Ecto neural progenitor cell (in vitro differentiated cells): ENCODE results near the gene RFX4.

Experiments
- DNase-seq: peaks from one replicate; pipeline ENCODE4 v3.0.0-alpha.2; 2018; ENCODE audit warnings: low spot score

Gene RFX4

GRCh38 chr12:106582641-106583230 is at the start of gene RFX4:
RFX4 (plus strand) TSS chr12:106583004; CDS start chr12:106583321, 317 bp downstream.
- DNase-seq = peak; percentile 88

DNA sequence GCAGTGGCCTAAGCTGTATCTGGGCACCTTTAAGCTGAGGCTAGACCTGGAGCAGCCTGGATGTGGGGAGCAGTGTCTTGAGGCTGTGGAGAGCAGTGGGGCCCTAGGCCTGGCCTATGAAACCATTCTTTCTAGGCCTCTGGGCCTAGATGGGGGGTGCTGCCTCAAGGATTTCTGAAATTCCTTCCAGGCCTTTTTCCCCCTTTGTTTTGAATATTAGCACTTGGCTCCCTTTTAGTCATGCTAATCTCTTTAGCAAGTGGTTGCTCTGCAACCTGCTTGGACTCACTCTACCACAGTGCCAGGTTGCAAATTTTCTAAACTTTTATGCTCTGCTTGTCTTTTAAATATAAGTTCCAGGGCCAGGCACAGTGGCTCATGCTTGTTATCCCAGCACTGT is 41.6 kb upstream of the RFX4 start:
- DNase-seq = no peak

DNA sequence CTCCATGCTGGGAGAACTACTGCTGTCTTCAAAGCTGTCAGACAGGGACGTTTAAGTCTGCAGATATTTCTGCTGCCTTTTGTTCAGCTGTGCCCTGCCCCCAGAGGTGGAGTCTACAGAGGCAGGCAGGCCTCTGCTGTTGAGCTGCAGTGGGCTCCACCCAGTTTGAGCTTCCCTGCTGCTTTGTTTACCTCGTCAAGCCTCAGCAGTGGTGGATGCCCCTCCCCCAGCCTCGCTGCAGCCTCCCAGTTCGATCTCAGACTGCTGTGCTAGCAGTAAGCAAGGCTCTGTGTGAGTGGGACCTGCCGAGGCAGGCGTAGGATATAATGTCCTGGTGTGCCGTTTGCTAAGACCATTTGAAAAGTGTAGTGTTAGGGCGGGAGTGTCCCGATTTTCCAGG is 31.4 kb upstream of the RFX4 start:
- DNase-seq = no peak

DNA sequence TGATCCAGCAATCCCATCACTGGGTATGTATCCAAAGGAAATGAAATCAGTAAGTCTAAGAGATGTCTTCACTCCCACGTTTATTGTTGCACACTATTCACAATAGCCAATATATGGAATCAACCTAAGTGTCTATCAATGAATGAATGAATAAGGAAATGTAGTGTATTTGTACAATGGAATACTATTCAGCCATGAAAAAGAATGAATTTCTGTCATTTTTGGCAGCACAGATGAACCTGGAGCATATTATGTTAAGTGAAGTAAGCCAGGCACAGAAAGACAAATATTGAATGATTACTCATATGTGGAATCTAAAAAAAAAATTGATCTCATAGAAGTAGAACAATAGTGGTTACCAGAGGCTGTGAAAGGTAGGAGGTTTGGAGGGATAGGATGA is 30.6 kb upstream of the RFX4 start:
- no peak for DNase-seq

DNA sequence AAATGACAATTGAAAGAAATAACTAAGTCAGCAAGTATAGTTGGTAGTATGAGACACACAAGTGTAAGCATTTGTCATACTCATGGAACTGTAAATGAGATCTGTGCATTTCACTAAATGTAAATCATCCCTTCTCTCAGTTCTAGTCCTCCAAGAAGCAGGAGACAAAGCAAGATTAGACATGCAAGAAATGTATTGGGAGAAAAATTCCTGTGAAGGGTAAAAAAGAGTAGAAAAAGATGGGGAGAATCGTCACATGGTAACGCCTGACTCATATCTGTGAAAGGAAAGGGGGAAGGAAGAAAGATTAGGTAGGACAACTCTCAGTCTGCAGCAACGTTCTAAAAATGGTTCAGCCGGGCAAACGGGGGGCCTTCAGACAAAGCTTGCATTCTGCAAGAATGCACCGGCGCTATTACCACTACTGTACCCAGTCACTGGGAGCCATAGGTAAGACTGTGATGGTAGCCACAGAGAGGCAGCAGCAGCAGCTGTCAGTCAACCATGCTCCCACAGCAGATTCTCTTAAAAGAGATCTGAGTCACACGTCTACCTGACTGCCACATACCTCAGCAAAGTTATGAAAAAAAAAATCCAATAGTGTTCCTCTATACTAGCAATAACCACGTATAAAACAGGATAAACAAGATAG is 18.0 kb upstream of the RFX4 start:
- no peak for DNase-seq

- no peak for DNase-seq
Observed at GRCh38 chr12:106566771-106567170, 16.0 kb upstream of the RFX4 start.

DNA sequence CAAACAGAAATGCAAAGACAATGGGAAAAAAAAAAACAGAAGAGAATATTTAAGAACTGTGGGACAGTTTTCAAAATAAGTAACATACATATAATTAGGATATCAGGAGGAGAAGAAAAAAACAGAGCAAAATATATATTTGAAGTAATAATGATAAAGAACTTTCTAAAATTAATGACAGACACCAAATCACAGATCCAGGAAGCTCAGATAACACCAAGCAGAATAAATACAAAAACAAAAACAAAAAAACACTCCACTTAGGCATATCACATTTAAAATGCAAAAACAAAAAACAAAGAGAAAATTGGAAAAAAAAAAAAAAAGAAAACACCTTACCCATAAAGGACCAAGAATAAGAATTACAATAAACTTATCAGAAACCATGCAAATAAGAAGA is 9.6 kb upstream of the RFX4 start:
- no peak for DNase-seq

DNA sequence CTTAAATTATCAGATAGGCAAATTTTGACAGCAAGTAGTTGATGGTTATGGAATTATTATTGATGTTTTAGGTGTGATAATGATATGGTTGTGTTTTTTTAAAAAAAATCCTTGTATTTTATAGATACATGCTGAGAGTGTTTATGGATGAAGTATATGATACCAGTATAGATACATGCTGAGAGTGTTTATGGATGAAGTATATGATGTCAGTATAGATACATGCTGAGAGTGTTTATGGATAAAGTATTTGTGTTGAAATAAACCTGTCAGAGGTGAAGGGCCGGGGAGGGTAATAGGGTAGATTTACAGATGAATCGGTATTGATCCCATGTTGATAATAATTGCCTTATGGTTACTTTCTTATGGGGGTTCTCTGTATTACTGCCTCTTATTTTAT is 6.0 kb upstream of the RFX4 start:
- DNase-seq = no peak

DNA sequence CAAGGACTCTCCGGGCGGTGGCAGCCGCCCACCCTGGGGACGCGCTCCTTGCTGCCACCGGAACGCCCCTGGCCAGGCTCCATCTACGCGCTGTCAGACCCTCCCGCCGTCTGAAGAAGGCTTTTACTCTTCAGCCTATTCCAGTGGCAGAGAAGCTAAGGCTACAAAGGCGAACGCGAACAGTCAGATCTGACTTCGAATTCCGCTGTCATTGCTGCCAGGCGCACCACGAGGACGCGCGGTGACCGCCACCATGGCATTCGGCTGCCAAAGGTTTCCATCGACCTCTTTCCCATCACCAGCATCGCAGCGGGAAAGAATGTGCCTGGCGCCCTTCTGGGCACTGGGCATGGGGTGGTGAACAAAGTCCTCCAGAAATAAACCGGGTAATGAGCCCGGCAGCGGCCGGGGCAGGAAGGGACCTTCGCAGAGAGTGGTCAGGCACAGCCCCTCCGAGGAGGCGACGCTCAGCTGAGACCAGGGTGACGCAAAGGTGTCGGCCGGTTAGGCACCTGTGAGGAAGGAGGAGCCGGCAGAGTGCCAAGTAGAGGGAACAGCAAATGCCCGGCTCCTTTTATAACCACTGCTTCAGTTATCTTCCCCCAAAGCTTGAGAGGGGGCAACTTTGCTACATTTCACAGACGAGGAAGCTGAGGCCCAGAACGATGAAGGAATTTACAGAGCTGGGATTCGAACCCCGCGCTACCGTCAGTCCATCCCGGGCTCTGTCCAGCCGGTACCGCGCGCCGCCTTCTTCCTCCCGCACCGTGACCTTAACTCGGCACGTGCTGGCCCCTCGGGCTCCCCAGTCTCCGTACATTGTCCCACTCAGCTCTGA is 1.9 kb upstream of the RFX4 start:
- peak; percentile 58 for DNase-seq

- DNase-seq = peak; percentile 93
Observed at GRCh38 chr12:106581543-106582248, 1.1 kb upstream of the RFX4 start.

GRCh38 chr12:106582249-106582591 is 584 bp upstream of the RFX4 start:
- peak; percentile 77 for DNase-seq

GRCh38 chr12:106583242-106584103 is 669 bp downstream of the RFX4 start:
- peak; percentile 89 for DNase-seq

DNA sequence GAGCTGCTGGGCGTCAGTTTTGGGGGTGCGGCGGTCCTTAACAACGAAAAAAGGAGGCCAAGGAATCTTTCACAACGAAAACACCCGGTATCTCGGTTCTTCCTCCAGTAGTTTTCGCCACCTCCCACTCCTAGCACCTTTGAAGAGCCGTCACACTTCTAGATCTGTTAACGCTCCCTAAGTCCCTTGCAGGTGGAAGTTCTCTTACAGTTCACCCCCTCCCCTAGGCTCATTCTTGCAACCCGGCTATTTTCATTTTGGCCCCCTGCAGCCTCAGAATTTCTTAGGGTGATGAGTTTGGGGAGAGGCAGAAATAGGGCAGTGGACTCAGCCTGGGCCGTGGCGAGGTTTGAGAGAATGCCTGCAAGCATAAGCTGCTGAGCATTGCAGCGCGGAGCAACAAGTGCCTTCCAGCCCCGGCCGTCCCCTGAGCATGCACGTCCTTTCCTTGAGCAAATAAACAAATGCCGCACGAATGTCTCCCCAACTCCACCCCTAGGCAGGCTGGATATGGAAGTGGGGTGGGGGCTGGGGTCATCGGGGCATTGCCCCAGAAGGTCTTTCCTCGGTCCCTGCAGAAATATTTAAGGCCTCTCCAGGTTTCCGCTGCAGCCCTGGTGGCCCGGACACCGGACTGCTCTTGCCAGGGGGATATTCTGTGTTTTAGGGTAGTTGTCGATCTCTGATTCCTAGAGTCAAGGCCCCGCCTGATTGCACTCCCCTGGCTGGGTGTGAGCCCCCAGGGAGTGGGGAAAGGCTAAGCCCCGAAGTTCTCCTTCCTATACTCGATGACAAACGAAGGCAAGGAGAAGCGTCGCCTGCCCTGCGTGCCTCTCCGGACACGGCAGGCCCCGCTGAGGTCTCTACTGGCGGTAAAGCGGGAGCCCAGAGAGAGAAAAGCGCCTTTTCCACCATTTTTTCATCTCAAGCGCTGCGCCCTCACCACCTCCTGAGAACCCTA is 1.6 kb downstream of the RFX4 start:
- DNase-seq = peak; percentile 77

DNA sequence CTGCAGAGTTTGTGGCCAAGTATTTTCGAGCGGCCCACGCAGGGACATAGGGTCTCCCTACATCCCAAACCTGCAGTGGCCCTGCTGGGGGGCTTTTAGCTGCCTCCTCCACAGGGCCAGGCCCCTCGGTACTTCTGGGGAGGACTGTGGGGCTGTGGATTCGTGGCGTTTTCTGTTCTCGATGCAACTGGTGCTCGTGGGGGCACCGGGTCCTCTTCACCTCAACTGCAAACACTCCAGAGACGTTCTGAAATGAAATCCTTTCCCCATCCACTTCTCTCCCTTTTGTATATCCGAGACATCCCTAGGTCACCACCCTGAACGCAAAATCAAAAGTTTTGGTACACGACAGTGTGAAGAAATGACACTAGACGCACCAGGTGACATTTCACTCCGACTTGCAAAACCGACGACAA is 2.3 kb downstream of the RFX4 start:
- no peak for DNase-seq

DNA sequence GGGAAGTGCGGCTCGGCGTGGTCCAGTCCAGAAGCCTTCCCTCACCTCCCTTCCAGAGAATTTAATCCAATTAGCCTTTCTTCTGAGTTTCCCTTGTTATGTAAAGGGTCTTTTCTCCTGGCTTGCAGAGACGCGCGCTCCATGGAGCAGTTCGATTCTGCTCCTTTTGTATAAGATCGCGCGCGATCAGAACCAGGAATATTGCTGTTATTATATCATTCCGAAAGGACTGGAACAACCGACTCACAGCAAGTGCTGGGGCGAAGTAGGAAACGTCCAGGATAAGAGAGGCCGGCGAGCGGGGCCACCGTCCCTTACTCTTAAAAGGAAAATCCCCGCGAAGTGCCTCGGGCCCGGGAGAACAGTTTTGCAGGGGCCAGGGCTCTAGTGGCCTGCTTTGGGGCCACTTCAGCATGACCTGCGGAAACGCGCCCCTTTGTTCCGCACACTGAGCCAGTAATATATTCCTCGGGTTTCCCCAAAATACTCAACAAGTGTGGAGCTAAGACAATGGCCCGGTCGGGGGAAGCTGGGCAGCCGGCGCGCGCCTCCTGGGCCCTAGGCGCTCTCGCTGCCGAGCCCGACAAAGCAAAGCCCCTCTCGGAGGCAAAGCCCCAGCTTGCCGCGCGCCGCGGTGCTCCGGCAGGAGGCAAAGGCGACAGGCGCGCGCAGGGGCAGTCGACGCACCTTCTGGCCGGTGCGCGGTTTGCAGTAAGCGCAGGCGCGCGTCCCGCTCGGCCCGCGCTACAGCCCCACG is 2.9 kb downstream of the RFX4 start:
- peak; percentile 83 for DNase-seq

- DNase-seq = peak; percentile 59
Observed at GRCh38 chr12:106586278-106586802, 3.5 kb downstream of the RFX4 start.

DNA sequence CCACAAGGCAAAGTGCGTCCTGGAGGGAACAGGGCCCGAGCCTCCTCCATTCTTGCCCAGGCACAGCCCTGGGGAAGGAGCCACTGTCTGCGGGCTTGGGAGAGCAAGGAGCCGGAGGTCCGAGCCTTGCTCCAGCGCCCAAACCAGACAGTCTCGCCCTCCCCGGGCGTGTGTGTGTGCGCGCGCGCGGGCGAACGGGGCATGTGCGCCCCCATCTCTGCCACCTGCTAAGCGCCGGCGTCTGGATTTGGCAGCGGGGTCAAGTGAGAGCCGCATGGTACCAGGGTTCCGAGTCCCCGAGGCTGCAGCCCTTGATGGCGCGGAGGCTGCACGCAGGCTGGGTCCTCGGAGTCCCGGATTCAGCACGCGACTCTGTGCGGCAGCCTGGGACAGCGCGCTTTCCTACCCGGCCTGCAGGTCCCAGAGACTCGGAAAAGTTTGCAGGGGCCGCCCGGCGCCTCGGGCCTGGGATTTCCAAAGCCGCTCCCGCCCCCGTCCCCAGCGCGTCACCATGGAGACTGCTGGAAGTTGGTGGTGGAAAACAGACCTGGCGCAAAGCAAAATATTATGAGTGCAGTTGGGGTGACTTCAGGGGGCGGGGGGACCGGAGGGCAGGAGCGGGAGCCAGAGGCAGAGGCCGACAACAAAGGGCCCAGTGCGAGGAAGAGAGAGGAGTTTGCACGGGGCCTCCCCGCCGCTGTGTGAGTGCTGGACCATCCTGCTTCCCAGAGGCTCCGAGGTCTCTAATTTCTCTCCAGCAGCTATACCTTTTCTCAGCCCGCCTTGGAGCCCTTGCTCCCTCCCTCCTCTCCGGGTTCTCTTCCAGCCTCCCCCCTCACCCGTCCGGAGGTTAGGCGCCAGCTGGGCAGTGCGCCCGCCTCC is 4.2 kb downstream of the RFX4 start:
- peak; percentile 89 for DNase-seq

- DNase-seq = no peak
Observed at GRCh38 chr12:106588771-106589170, 6.0 kb downstream of the RFX4 start.
